WTC11 (cell line): Measurements from ENCODE around the gene SNTA1. TPM values are rescaled to one million over a fixed set of nuclear protein-coding genes. Genes with fewer than 3 reads are reported as not detected.

Experiments used
- ATAC-seq: fragments of 200-7000 bp; cut with Tn5 transposase; 2 replicates; pipeline ENCODE4 v1.10.0; 2021; ENCODE audit warnings: mild to moderate bottlenecking, moderate library complexity
- CTCF ChIA-PET: fragments of 300-600 bp; sonication (Branson Sonifier 250); formaldehyde crosslinking; loops from one replicate; lab custom pipeline; 2021; ENCODE audit warnings: antibody characterized with exemption; lab: Charles Lee
- POLR2A ChIA-PET: fragments of 350-600 bp; sonication (Branson Sonifier 250); formaldehyde crosslinking; loops from one replicate; lab custom pipeline; 2021; ENCODE audit warnings: antibody characterized with exemption; lab: Charles Lee
- DNase-seq: peaks from one replicate; pipeline ENCODE4 v3.0.0; 2021; ENCODE audit warnings: low spot score
- H3K27ac Mint-ChIP-seq: 2 replicates; pipeline ENCODE4 v1.8.0; 2021; ENCODE audit warnings: mixed read lengths
- H3K27me3 Mint-ChIP-seq: 2 replicates; pipeline ENCODE4 v1.8.0; 2021; ENCODE audit warnings: low read depth, mild to moderate bottlenecking, moderate library complexity, mixed read lengths
- H3K36me3 Mint-ChIP-seq: 2 replicates; pipeline ENCODE4 v1.8.0; 2021; ENCODE audit warnings: mixed read lengths
- H3K4me1 Mint-ChIP-seq: 2 replicates; pipeline ENCODE4 v1.8.0; 2022; ENCODE audit warnings: mixed read lengths
- H3K4me3 Mint-ChIP-seq: 2 replicates; pipeline ENCODE4 v1.8.0; 2021; ENCODE audit warnings: mild to moderate bottlenecking, moderate library complexity, mixed read lengths
- H3K9me3 Mint-ChIP-seq: 2 replicates; pipeline ENCODE4 v1.8.0; 2021; ENCODE audit warnings: mixed read lengths
- ATF1 ChIP-seq: sonication (generic); formaldehyde crosslinking; IDR thresholded peaks from 2 replicates; pipeline ENCODE4 v1.8.1; 2023; ENCODE audit warnings: mild to moderate bottlenecking, moderate library complexity, missing genetic modification reagents
- ATF6 ChIP-seq: sonication (generic); formaldehyde crosslinking; IDR thresholded peaks from 2 replicates; pipeline ENCODE4 v1.8.1; 2023; ENCODE audit warnings: mild to moderate bottlenecking, missing genetic modification reagents
- CDX4 ChIP-seq: fragments of 250-450 bp; sonication (Bioruptor Pico); IDR thresholded peaks from 2 replicates; pipeline ENCODE4 v1.9.0; 2021; ENCODE audit warnings: moderate library complexity, mild to moderate bottlenecking, inconsistent platforms, borderline replicate concordance
- CREB1 ChIP-seq: sonication (generic); formaldehyde crosslinking; IDR thresholded peaks from 2 replicates; pipeline ENCODE4 v1.8.0; 2023; ENCODE audit warnings: mild to moderate bottlenecking, missing genetic modification reagents
- E2F1 ChIP-seq: sonication (generic); formaldehyde crosslinking; IDR thresholded peaks from 2 replicates; pipeline ENCODE4 v1.8.0; 2022; ENCODE audit warnings: mild to moderate bottlenecking, missing genetic modification reagents
- FOXP4 ChIP-seq: sonication (generic); formaldehyde crosslinking; IDR thresholded peaks from 2 replicates; pipeline ENCODE4 v1.8.0; 2022; ENCODE audit warnings: mild to moderate bottlenecking, missing genetic modification reagents
- GABPB1 ChIP-seq: sonication (generic); formaldehyde crosslinking; IDR thresholded peaks from 2 replicates; pipeline ENCODE4 v1.8.1; 2023; ENCODE audit warnings: mild to moderate bottlenecking, missing genetic modification reagents
- JUN ChIP-seq: sonication (generic); formaldehyde crosslinking; IDR thresholded peaks from 2 replicates; pipeline ENCODE4 v1.8.0; 2023; ENCODE audit warnings: mild to moderate bottlenecking, missing genetic modification reagents
- KAT7 ChIP-seq: sonication (generic); formaldehyde crosslinking; IDR thresholded peaks from 2 replicates; pipeline ENCODE4 v1.8.1; 2023; ENCODE audit warnings: missing genetic modification reagents, mild to moderate bottlenecking, borderline replicate concordance
- MYBL2 ChIP-seq: sonication (generic); formaldehyde crosslinking; IDR thresholded peaks from 2 replicates; pipeline ENCODE4 v1.8.1; 2023; ENCODE audit warnings: mild to moderate bottlenecking, moderate library complexity, missing genetic modification reagents
- NFE2L1 ChIP-seq: sonication (generic); formaldehyde crosslinking; IDR thresholded peaks from 2 replicates; pipeline ENCODE4 v1.8.1; 2023; ENCODE audit warnings: missing genetic modification reagents
- SMAD3 ChIP-seq: sonication (generic); formaldehyde crosslinking; IDR thresholded peaks from 2 replicates; pipeline ENCODE4 v1.8.0; 2022; ENCODE audit warnings: missing genetic modification reagents, mild to moderate bottlenecking, borderline replicate concordance
- TEAD4 ChIP-seq: sonication (generic); formaldehyde crosslinking; IDR thresholded peaks from 2 replicates; pipeline ENCODE4 v1.8.0; 2022; ENCODE audit warnings: mild to moderate bottlenecking, missing genetic modification reagents
- ZNF138 ChIP-seq: sonication (generic); formaldehyde crosslinking; conservative IDR thresholded peaks from 2 replicates; pipeline ENCODE4 v1.8.1; 2022; ENCODE audit warnings: mild to moderate bottlenecking, moderate library complexity, missing genetic modification reagents
- ZNF219 ChIP-seq: sonication (generic); formaldehyde crosslinking; IDR thresholded peaks from 2 replicates; pipeline ENCODE4 v1.8.0; 2023; ENCODE audit warnings: missing genetic modification reagents, mild to moderate bottlenecking, borderline replicate concordance
- ZNF317 ChIP-seq: sonication (generic); formaldehyde crosslinking; IDR thresholded peaks from 2 replicates; pipeline ENCODE4 v1.8.1; 2023; ENCODE audit warnings: low read depth, mild to moderate bottlenecking, moderate library complexity, missing genetic modification reagents, borderline replicate concordance
- ZNF512 ChIP-seq: sonication (generic); formaldehyde crosslinking; IDR thresholded peaks from 2 replicates; pipeline ENCODE4 v1.8.1; 2022; ENCODE audit warnings: missing genetic modification reagents, borderline replicate concordance
- ZSCAN18 ChIP-seq: fragments of 250-450 bp; sonication (Bioruptor Pico); IDR thresholded peaks from 2 replicates; pipeline ENCODE4 v2.1.2; 2022; ENCODE audit warnings: mild to moderate bottlenecking, moderate library complexity
- total RNA-seq: library from RNA; stranded (reverse); gene quantifications from 3 replicates; pipeline ENCODE4 v1.2.3, GENCODE V29; 2021

SNTA1 gene
- total RNA-seq, 1 experiment from 2014 or later = 5.3 TPM

GRCh38 chr20:33399924-33400323, 43.6 kb downstream of the SNTA1 start:
- Mint-ChIP-seq H3K27ac (no peak overlapping the region), H3K9me3 (no peaks in the 10 kb centered on the region), H3K27me3 (no peaks in the 10 kb centered on the region), H3K4me1 (peaks cover 11% of the 10 kb centered on the region), H3K4me3 (peak overlapping the region; percentile 93), H3K36me3 (peaks cover 14% of the 10 kb centered on the region)
- ChIA-PET POLR2A (no interaction called here), CTCF (interaction anchor here (1.0 to 3.2 kb wide), 5 partner anchors 44 to 267 kb away, joined by 3 to 18 read pairs (median 5); partner anchors contain the start of genes ACTL10 and SNTA1)
- no peak for ATAC-seq
- DNase-seq = no peak
- TF ChIP-seq GABPB1 (CRISPR knock-in tag) (0 out of 2 replicates have a peak, but pooled peaks have one; percentile 25), TEAD4 (no peak)

- Mint-ChIP-seq H3K4me3 (no peak overlapping the region), H3K4me1 (no peaks in the 10 kb centered on the region), H3K9me3 (peaks cover 5% of the 10 kb centered on the region; the same call in 1 of the 2 replicates), H3K36me3 (peaks cover 58% of the 10 kb centered on the region), H3K27me3 (no peaks in the 10 kb centered on the region), H3K27ac (no peak overlapping the region)
- TF ChIP-seq ZSCAN18 (CRISPR knock-in tag) (no peak), ZNF138 (no peak), E2F1 (CRISPR knock-in tag) (no peak), CDX4 (no peak), ZNF317 (no peak), ATF1 (no peak), CREB1 (CRISPR knock-in tag) (no peak), JUN (CRISPR knock-in tag) (no peak), FOXP4 (CRISPR knock-in tag) (no peak), KAT7 (CRISPR knock-in tag) (no peak), ZNF512 (no peak), ZNF219 (no peak), ATF6 (CRISPR knock-in tag) (no peak), SMAD3 (CRISPR knock-in tag) (no peak), MYBL2 (CRISPR knock-in tag) (no peak), NFE2L1 (CRISPR knock-in tag) (no peak)
- ATAC-seq = no peak
- CTCF ChIA-PET = no interaction called here
- POLR2A ChIA-PET = no interaction called here
- DNase-seq = no peak
Observed at GRCh38 chr20:33394718-33395117, 48.8 kb downstream of the SNTA1 start.
